Duodenal mucosa (tissue), 2 donors: ENCODE results near the gene COL2A1.

Experiments used
- H3K27ac ChIP-seq: one replicate; pipeline ENCODE4 v1.7.0; 2013; ENCODE audit warnings: low read depth, low read length
- H3K27me3 ChIP-seq, 2 donors: one replicate each; pipeline ENCODE4 v1.7.0; 2013; ENCODE audit warnings: low read length in 2 of 2, control low read depth in 1 of 2; ENCODE audit not compliant: insufficient read depth in 2 of 2, control insufficient read depth in 1 of 2
- H3K36me3 ChIP-seq, 2 donors: one replicate each; pipeline ENCODE4 v1.7.0; 2013; ENCODE audit warnings: low read length in 2 of 2, control low read depth in 1 of 2; ENCODE audit not compliant: insufficient read depth in 2 of 2, control insufficient read depth in 1 of 2
- H3K4me1 ChIP-seq, 2 donors: one replicate each; pipeline ENCODE4 v1.7.0; 2013; ENCODE audit warnings: low read length in 2 of 2, control low read depth in 1 of 2; ENCODE audit not compliant: insufficient read depth in 2 of 2, control insufficient read depth in 1 of 2
- H3K4me3 ChIP-seq, 2 donors: one replicate each; pipeline ENCODE4 v1.7.0; 2013; ENCODE audit warnings: low read length in 2 of 2, low read depth in 1 of 2
- H3K9ac ChIP-seq, 2 donors: one replicate each; pipeline ENCODE4 v1.7.0; 2013; ENCODE audit warnings: low read length in 2 of 2, low read depth in 1 of 2
- H3K9me3 ChIP-seq, 2 donors: one replicate each; pipeline ENCODE4 v1.7.0; 2013; ENCODE audit warnings: low read length in 2 of 2, control low read depth in 1 of 2; ENCODE audit not compliant: control insufficient read depth in 1 of 2

COL2A1 gene

DNA sequence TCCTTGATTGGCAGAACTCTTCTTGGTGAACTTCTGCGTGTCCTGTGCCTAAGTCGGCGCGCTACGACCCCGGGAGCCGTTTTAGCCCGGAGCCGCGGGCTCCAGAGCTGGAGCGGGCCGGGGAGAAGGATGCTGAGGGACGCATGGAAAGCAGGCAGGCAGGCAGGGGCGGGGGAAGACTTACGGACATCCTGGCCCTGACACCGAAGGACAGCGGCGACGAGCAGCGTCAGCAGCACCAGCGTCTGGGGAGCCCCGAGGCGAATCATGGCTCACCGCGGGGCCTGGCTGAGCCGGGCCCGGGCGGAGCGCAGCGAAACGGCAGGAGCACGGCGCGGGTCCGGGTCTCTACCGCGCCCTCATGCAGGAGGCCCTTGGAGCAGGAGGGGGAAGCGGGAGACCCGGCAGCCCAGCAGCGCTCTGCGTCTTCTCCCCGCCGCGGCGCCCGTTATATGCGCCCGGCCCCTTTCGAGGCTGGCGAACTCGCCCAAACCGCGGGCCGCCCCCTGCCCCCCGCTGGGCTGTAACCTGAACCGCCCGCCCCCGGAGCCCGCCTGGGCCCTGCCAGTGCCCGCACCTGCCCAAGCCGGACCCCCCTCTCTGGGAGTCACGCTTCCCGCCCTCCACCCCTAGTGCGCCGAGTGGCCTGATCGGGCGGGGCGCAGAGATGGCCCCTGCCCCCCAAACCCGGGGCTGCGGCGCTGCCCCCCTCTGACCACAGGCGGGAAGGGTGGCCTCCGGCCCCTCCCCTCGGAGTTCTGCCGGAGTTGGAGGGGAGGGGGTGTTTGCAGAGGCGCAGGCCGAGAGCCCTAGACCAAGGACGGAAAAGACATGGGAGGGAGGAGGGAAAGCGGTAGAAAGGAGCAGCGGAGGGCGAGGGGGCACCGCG lies at the start of gene COL2A1:
TSS of gene COL2A1 (minus strand) at position 424 of the 889 bp plus-strand sequence. CDS start at position 269, 155 bp downstream.
- no peaks in the 10 kb centered on the region for H3K36me3 ChIP-seq
- H3K4me3 ChIP-seq = peak within 1 kb of the TSS; percentile 32 to 54
- no peaks in the 10 kb centered on the region for H3K9me3 ChIP-seq
- no peak within 1 kb of the TSS for H3K27ac ChIP-seq
- H3K9ac ChIP-seq = no peak within 1 kb of the TSS
- H3K27me3 ChIP-seq = peaks cover 71 to 80% of the 10 kb centered on the region in 2 donors
- peaks cover 33 to 41% of the 10 kb centered on the region in 2 donors for H3K4me1 ChIP-seq

GRCh38 chr12:48053883-48054282 lies 49.6 kb upstream of the COL2A1 start:
- H3K27ac ChIP-seq = no peak overlapping the region
- H3K9ac ChIP-seq = no peak overlapping the region
- no peaks in the 10 kb centered on the region for H3K4me1 ChIP-seq
- no peaks in the 10 kb centered on the region for H3K9me3 ChIP-seq
- no peak overlapping the region for H3K4me3 ChIP-seq
- H3K27me3 ChIP-seq = no peaks in the 10 kb centered on the region
- H3K36me3 ChIP-seq = peaks cover 5 to 23% of the 10 kb centered on the region in 2 donors

- no peaks in the 10 kb centered on the region for H3K4me1 ChIP-seq
Observed at GRCh38 chr12:48053122-48053521, 48.8 kb upstream of the COL2A1 start.

DNA sequence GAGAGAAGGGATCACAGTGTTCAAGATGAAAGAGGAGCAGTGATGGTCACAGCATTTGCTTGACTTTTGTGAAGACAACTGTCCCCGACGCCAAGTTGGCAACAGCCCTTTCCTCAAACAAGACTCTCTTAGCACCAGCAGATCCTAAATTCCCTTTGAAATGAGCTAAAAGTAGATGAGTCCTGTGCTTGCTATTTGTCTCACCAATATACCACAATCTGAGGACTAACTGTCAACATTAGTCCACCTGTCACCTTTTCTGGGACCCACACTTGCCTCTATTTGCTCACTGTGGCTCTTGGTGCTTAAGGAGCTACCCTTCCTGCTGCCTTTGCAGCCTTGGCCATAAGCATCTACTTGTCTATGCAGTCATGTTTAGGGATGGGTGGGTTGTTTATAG lies 47.4 kb upstream of the COL2A1 start:
- peaks cover 0 to 35% of the 10 kb centered on the region in 2 donors for H3K36me3 ChIP-seq
- H3K27me3 ChIP-seq = no peaks in the 10 kb centered on the region
- no peaks in the 10 kb centered on the region for H3K9me3 ChIP-seq
- no peaks in the 10 kb centered on the region for H3K4me1 ChIP-seq
- H3K9ac ChIP-seq = no peak overlapping the region
- H3K4me3 ChIP-seq = no peak overlapping the region
- no peak overlapping the region for H3K27ac ChIP-seq

More at GRCh38 chr12:48053122-48053521, 48.8 kb upstream of the COL2A1 start:
- H3K36me3 ChIP-seq = peaks cover 0 to 21% of the 10 kb centered on the region in 2 donors
- H3K27ac ChIP-seq = no peak overlapping the region
- H3K4me3 ChIP-seq = no peak overlapping the region
- H3K9ac ChIP-seq = no peak overlapping the region
- no peaks in the 10 kb centered on the region for H3K9me3 ChIP-seq
- H3K27me3 ChIP-seq = no peaks in the 10 kb centered on the region

GRCh38 chr12:48050174-48050573 lies 45.9 kb upstream of the COL2A1 start:
- no peaks in the 10 kb centered on the region for H3K4me1 ChIP-seq
- no peak overlapping the region for H3K9ac ChIP-seq
- no peak overlapping the region for H3K4me3 ChIP-seq
- H3K9me3 ChIP-seq = no peaks in the 10 kb centered on the region
- peaks cover 10 to 47% of the 10 kb centered on the region in 2 donors for H3K36me3 ChIP-seq
- no peaks in the 10 kb centered on the region for H3K27me3 ChIP-seq
- H3K27ac ChIP-seq = no peak overlapping the region

DNA sequence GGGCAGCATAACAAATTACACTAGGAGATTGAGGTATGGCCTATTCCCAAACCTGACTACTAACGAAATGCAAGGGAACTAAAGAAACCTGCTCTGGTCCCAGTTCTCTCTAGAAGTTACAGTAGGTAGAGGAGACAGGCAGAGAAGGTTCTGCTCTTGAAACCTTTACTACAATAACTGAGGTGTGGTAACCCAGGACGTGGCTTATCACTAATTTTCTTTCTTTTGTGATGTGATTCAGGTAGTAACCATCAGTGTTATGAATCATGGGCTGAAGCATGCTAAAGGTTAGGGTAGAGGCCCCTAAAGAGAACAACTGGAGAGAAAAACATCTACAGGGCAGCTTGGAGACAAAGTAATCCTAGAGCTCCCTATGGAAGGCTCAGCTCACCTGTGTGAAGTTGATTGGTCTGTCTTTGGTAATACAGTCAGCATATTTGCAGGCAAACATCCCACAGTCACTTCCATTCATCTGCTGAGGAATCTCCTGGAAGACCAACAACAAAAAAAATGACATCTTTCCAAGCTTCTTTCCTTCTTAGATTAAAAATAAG lies 41.8 kb upstream of the COL2A1 start:
- H3K9ac ChIP-seq = no peak overlapping the region
- no peak overlapping the region for H3K4me3 ChIP-seq
- H3K9me3 ChIP-seq = no peaks in the 10 kb centered on the region
- peaks cover 0 to 4% of the 10 kb centered on the region in 2 donors for H3K4me1 ChIP-seq
- no peak overlapping the region for H3K27ac ChIP-seq
- peaks cover 15 to 62% of the 10 kb centered on the region in 2 donors for H3K36me3 ChIP-seq
- no peaks in the 10 kb centered on the region for H3K27me3 ChIP-seq

DNA sequence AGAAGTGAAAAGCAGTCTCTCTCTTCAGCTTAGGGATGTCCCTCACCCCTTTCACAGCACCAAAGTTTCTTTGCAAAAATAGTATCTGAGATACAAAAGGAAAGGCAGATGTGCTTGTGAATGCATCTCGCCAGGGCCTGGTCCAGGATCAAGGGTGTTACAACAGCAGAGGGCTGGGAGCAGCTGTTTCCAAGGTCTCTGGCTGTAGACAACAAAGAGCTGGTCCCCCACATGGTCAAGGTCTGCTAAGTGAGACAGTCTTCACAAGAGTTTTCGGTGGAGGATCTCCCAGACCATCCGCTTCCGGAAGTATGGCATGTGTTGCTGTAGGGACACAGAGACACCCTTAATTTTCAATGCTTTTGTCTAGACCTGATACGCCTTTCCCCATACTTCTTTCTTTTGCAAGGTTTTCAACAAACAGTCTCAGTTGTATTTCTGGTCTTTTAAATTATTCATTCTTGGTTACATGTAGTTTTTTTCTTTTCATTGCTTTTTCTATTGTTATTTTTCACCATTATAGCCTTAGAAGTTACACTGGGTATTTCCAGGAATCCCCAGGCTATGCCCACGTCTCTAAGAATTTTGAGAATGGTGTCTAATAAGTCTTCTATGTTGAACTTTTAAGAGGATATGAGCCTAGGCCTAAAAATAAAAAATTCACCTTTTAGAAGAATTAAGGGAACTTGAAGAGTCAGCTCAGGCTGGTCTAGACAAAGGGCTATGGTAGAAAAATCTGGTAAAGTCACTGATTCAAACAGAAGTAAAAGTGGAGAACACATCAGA lies 41.0 kb upstream of the COL2A1 start:
- no peak overlapping the region for H3K4me3 ChIP-seq
- H3K27ac ChIP-seq = no peak overlapping the region
- peaks cover 15 to 59% of the 10 kb centered on the region in 2 donors for H3K36me3 ChIP-seq
- H3K9me3 ChIP-seq = no peaks in the 10 kb centered on the region
- no peak overlapping the region for H3K9ac ChIP-seq
- H3K27me3 ChIP-seq = no peaks in the 10 kb centered on the region
- H3K4me1 ChIP-seq = peaks cover 1 to 12% of the 10 kb centered on the region in 2 donors

DNA sequence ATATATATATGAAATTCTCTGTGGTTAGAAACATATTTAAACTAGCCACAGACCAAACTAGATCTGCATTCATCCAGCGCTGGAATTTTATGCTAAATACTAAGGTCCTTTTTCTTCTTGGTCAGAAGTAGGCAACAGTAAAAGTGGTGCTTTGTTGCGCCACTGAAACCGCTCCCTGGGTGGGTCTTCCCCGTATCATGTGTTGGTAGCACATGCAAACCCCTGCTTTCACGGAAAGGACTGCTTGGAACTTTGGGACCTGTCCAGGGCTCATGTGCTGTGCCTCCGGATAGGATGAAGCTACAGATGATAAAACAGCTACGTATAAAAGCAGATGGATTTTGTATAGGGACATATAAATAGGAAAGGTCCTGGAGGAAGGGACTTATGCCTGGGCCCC lies 40.1 kb upstream of the COL2A1 start:
- Histone ChIP-seq H3K27me3 (no peaks in the 10 kb centered on the region), H3K27ac (no peak overlapping the region), H3K9me3 (no peaks in the 10 kb centered on the region), H3K9ac (no peak overlapping the region), H3K4me1 (peaks cover 8 to 20% of the 10 kb centered on the region in 2 donors), H3K4me3 (no peak overlapping the region), H3K36me3 (peaks cover 15 to 50% of the 10 kb centered on the region in 2 donors)

DNA sequence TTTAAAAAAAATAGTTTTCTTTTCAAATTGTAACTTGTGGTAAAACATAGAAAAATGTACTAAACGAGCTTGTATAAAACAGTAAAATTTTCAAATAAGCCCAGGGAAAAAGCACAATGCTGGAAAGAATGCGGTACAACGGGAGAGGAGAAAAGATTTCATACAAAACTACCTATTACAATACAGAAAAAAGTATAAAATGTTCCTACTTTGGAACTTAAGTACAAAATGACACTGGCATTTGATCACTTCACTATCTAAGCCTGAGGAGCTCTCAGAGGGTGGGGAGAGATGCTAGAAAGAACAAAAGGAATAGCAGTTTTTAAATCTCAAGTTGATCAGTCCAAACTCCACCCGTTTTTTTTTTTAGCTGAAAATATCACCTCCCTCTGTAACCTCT lies 39.5 kb upstream of the COL2A1 start:
- Histone ChIP-seq H3K4me1 (peaks cover 8 to 21% of the 10 kb centered on the region in 2 donors), H3K9me3 (no peaks in the 10 kb centered on the region), H3K27ac (no peak overlapping the region), H3K4me3 (no peak overlapping the region), H3K9ac (no peak overlapping the region), H3K36me3 (peaks cover 15 to 46% of the 10 kb centered on the region in 2 donors), H3K27me3 (no peaks in the 10 kb centered on the region)
